Measurements from ENCODE around the gene LDAH.

DNA sequence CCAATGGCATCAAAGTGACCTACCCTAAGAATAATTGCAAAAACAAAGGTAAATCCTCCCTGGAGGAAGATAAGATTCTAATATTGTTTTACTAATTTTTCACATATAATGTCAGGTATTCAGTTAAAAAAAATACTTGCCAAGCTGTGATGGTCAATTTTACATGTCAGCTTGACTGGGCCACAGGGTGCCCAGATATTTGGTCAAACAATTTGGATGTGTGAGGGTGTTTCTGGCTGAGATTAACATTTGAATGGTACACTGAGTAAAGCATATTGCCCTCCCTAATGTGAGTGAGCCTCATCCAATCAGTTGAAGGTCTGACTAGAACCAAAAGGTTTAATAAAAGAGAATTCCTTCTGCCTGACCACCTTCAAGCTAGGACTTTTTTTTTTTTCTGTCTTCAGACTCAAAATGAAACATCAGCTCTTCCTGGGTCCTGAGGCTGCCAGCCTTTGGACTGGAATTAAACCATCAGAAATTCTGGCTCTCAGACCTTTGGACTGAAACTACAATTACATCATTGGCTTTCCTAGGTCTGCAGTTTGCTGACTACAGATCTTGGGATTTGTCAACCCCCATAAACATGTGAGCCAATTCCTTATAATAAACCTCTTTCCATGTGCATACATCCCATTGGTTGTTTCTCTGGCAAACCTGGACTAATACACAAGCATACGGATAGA, 65.4 kb downstream of the LDAH start:
- no peak for TF ChIP-seq EZH2 (IDR thresholded peaks at IDR 0.05; ENCODE audit: borderline replicate concordance, insufficient read depth, low read depth, low read length, poor library complexity, severe bottlenecking)
- TF ChIP-seq, protein P1, sequence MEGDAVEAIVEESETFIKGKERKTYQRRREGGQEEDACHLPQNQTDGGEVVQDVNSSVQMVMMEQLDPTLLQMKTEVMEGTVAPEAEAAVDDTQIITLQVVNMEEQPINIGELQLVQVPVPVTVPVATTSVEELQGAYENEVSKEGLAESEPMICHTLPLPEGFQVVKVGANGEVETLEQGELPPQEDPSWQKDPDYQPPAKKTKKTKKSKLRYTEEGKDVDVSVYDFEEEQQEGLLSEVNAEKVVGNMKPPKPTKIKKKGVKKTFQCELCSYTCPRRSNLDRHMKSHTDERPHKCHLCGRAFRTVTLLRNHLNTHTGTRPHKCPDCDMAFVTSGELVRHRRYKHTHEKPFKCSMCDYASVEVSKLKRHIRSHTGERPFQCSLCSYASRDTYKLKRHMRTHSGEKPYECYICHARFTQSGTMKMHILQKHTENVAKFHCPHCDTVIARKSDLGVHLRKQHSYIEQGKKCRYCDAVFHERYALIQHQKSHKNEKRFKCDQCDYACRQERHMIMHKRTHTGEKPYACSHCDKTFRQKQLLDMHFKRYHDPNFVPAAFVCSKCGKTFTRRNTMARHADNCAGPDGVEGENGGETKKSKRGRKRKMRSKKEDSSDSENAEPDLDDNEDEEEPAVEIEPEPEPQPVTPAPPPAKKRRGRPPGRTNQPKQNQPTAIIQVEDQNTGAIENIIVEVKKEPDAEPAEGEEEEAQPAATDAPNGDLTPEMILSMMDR (IDR thresholded peaks at IDR 0.05), result no peak
